Esophagus squamous epithelium (tissue), 5 donors: ENCODE results near the gene ADPRM. TPM values are rescaled to one million over a fixed set of nuclear protein-coding genes. Genes with fewer than 3 reads are reported as not detected.

Source experiments
- DNase-seq: peaks from one replicate; lab custom pipeline; 2025; lab: John Stamatoyannopoulos, UW
- H3K27ac ChIP-seq, 4 donors: fragments of 200-600 bp; sonication (generic); one replicate each; pipeline ENCODE4 v1.5.1; 2016 to 2019; ENCODE audit warnings: mild to moderate bottlenecking in 1 of 4
- H3K27me3 ChIP-seq, 4 donors: fragments of 200-600 bp; sonication (generic); 1 replicate in 3 of 4; 2 replicates in 1 of 4; pipeline versions ENCODE4 v1.5.1 to v1.6.0; 2017 to 2021; ENCODE audit warnings: antibody characterized with exemption in 1 of 4
- H3K36me3 ChIP-seq, 3 donors: fragments of 200-600 bp; sonication (generic); one replicate each; pipeline ENCODE4 v1.5.1; 2016 to 2019
- H3K4me1 ChIP-seq, 3 donors: fragments of 200-600 bp; sonication (generic); one replicate each; pipeline ENCODE4 v1.5.1; 2017 to 2019
- H3K4me3 ChIP-seq, 4 donors: fragments of 200-600 bp; sonication (generic); 1 replicate in 3 of 4; 2 replicates in 1 of 4; pipeline ENCODE4 v1.5.1; 2016 to 2019; ENCODE audit warnings: mild to moderate bottlenecking in 2 of 4, moderate library complexity in 1 of 4
- H3K9me3 ChIP-seq, 3 donors: fragments of 200-600 bp; sonication (generic); one replicate each; pipeline ENCODE4 v1.5.1; 2016 to 2019
- POLR2A ChIP-seq, 4 donors: fragments of 450-650 bp; IDR thresholded peaks; one replicate each; pipeline ENCODE4 v1.6.1; 2017; ENCODE audit warnings: antibody characterized with exemption in 4 of 4, mild to moderate bottlenecking in 4 of 4, moderate library complexity in 3 of 4
- WGBS, 2 donors: methylation state at CpG; one replicate each; pipeline ENCODE4 v1.1.5; 2018; 5-methylcytosine and 5-hydroxymethylcytosine counted together
- intact Hi-C: fragments of 100-400 bp; cut with DNase I; formaldehyde crosslinking; loops from one replicate; pipeline ENCODE4 v1.15.0; 2022
- total RNA-seq, 4 donors: library from RNA; depleted of rRNA; stranded (reverse); fragments of >200 nt; gene quantifications; one replicate each; pipeline ENCODE4 v1.1.0, GENCODE V29; 2016
- TF ChIP-seq, protein P1 (sequence below), 6 experiments: fragments of 450-650 bp in 4 of 6; fragments of 200-600 bp in 2 of 6; sonication (generic) in 2 of 6; IDR thresholded peaks; one replicate each; pipeline ENCODE4 v1.5.1; 2016 to 2019; ENCODE audit warnings: antibody characterized with exemption in 6 of 6, mild to moderate bottlenecking in 4 of 6, moderate library complexity in 4 of 6
- donor health status: DM: yes; HTN: yes; CAD: no.

Gene ADPRM
- total RNA-seq, 4 donors from 2014 or later = 3.3 to 11.8 (median 4.4) TPM

DNA sequence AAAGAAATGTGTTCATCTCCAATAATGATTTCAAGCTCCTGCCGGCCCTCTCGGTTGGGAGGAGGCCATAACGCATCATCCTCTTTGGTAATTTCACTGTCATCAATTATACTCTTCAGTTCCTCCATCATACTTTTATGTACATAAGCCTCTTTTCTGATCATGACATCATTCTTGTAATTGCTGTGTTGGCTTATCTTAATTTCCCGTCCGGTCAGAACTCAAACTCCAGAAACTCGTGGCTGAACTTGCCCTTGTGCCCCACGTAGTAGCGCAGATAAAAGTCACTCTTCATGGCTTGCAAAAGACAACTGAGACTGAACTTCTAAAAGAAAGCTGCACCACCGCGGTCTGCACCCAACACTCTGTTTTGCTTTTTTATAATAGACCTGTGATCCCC, 18.8 kb downstream of the ADPRM start:
- TF ChIP-seq, protein P1, sequence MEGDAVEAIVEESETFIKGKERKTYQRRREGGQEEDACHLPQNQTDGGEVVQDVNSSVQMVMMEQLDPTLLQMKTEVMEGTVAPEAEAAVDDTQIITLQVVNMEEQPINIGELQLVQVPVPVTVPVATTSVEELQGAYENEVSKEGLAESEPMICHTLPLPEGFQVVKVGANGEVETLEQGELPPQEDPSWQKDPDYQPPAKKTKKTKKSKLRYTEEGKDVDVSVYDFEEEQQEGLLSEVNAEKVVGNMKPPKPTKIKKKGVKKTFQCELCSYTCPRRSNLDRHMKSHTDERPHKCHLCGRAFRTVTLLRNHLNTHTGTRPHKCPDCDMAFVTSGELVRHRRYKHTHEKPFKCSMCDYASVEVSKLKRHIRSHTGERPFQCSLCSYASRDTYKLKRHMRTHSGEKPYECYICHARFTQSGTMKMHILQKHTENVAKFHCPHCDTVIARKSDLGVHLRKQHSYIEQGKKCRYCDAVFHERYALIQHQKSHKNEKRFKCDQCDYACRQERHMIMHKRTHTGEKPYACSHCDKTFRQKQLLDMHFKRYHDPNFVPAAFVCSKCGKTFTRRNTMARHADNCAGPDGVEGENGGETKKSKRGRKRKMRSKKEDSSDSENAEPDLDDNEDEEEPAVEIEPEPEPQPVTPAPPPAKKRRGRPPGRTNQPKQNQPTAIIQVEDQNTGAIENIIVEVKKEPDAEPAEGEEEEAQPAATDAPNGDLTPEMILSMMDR (IDR thresholded peaks at IDR 0.05) = no peak
- no peak for TF ChIP-seq POLR2A (IDR thresholded peaks at IDR 0.05)
- Histone ChIP-seq H3K4me1 (no peaks in the 10 kb centered on the region), H3K9me3 (no peaks in the 10 kb centered on the region), H3K27ac (no peak overlapping the region), H3K27me3 (no peaks in the 10 kb centered on the region), H3K4me3 (no peak overlapping the region), H3K36me3 (peaks cover 7 to 65% (median 17%) of the 10 kb centered on the region in 3 donors)
- DNase-seq = no peak
- WGBS, 2 donors = 88 to 94% methylated on average over 10 of the region's 10 CpGs
- intact Hi-C loops = no loop called here

DNA sequence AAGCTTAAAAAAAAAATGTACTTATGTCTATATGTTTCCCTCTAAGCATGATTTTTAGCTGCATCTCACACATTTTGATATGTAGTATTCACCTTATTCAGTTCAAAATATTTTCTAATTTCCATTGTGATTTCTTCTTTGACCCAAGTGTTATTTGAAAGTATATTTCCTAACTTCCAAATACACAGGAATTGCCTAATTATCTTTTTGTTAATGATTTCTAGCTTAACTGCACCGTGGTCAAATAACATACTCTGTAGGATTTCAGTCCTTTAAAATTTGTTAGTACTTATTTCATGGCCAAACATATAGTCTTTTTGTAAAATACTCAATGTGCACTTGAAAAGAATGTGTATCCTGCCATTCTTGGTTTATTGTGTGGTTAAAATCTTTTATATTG, 21.2 kb downstream of the ADPRM start:
- H3K27me3 ChIP-seq = no peaks in the 10 kb centered on the region
- H3K27ac ChIP-seq = no peak overlapping the region
- DNase-seq = no peak
- intact Hi-C loops = no loop called here
- H3K4me1 ChIP-seq = no peaks in the 10 kb centered on the region
- TF ChIP-seq POLR2A (IDR thresholded peaks at IDR 0.05) = no peak
- TF ChIP-seq, protein P1 (IDR thresholded peaks at IDR 0.05) = no peak
- H3K36me3 ChIP-seq = peaks cover 0 to 57% (median 0%) of the 10 kb centered on the region in 3 donors
- no peak overlapping the region for H3K4me3 ChIP-seq
- H3K9me3 ChIP-seq = no peaks in the 10 kb centered on the region
- 41 to 90% methylated on average over 1 of the region's 1 CpG for WGBS, 2 donors

DNA sequence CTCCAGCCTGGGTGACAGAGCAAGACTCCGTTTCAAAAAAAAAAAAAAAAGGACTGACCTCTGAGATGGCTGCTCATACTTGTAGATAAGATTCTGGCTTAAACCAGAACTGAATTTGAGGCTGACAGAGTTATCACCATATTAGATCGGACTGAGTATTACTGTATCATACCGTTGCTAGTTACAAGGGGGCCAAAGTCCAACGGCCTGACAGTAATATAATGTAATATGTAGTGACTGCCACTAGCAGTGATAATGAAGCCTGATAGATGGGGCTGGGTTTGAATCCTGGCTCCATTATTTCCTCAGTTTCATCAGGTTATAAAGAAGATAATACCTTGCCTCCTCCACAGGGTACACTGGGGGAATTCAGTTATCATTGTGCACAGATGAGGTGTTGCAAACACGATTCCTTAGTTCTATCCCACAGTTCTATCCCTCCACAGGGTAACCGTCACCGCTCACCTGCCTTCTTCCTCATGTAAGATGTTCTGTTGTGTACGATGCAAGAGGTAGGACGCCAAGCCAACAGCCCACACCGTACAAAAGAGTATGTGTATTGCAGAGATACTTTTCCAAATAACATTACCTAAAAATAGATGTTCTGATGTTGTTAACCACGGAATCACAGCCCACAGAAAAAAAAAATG, 27.3 kb downstream of the ADPRM start:
- Histone ChIP-seq H3K36me3 (peaks cover 0 to 61% (median 0%) of the 10 kb centered on the region in 3 donors), H3K4me1 (peaks cover 0 to 12% (median 0%) of the 10 kb centered on the region in 3 donors), H3K27me3 (no peaks in the 10 kb centered on the region), H3K9me3 (no peaks in the 10 kb centered on the region), H3K4me3 (no peak overlapping the region), H3K27ac (no peak overlapping the region)
- TF ChIP-seq, protein P1 (IDR thresholded peaks at IDR 0.05) = no peak
- no peak for TF ChIP-seq POLR2A (IDR thresholded peaks at IDR 0.05)
- no peak for DNase-seq
- intact Hi-C loops = no loop called here
- 83 to 87% methylated on average over 11 of the region's 11 CpGs for WGBS, 2 donors

DNA sequence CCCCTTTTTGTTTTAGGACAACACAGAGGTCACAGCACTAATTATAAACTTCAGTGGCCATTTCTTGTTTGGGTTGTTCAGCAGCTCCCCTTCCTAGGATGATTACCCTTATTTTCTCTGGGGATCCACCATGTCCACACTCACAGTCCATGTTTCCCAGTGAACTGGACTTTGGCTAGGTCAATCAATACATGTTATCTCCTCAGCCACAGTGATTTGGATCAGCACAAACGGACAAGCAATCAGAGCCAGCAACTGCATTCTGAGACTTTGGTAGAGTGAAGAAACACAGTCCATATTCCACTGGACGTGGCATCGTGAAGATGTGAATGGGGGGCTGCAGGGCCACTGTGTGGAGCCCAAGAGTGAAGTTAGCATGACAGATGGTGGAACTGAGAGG, 27.9 kb downstream of the ADPRM start:
- peaks cover 0 to 60% (median 0%) of the 10 kb centered on the region in 3 donors for H3K36me3 ChIP-seq
- intact Hi-C loops = no loop called here
- peaks cover 0 to 14% (median 0%) of the 10 kb centered on the region in 3 donors for H3K4me1 ChIP-seq
- no peaks in the 10 kb centered on the region for H3K27me3 ChIP-seq
- H3K4me3 ChIP-seq = no peak overlapping the region
- no peaks in the 10 kb centered on the region for H3K9me3 ChIP-seq
- H3K27ac ChIP-seq = no peak overlapping the region
- no peak for TF ChIP-seq POLR2A (IDR thresholded peaks at IDR 0.05)
- TF ChIP-seq, protein P1 (IDR thresholded peaks at IDR 0.05) = no peak
- 81 to 84% methylated on average over 3 of the region's 3 CpGs for WGBS, 2 donors
- DNase-seq = no peak

GRCh38 chr17:10726196-10726595, 28.8 kb downstream of the ADPRM start:
- intact Hi-C loops = no loop called here
- Histone ChIP-seq H3K4me3 (no peak overlapping the region), H3K36me3 (peaks cover 0 to 51% (median 0%) of the 10 kb centered on the region in 3 donors), H3K9me3 (no peaks in the 10 kb centered on the region), H3K27me3 (no peaks in the 10 kb centered on the region), H3K27ac (no peak overlapping the region), H3K4me1 (peaks cover 0 to 23% (median 5%) of the 10 kb centered on the region in 3 donors)
- TF ChIP-seq, protein P1 (IDR thresholded peaks at IDR 0.05) = no peak
- TF ChIP-seq POLR2A (IDR thresholded peaks at IDR 0.05) = no peak
- no peak for DNase-seq
- 48 to 71% methylated on average over 2 of the region's 2 CpGs for WGBS, 2 donors
